HS-27A (cell line): Measurements from ENCODE around the gene TRAPPC11.
"Not testable (repeated sequence)": the region's sequence is repeated elsewhere in the genome, so short reads cannot be mapped to it uniquely, and the experiment has no call there.

ENCODE experiments used
- DNase-seq: peaks from one replicate; pipeline ENCODE4 v3.0.0-alpha.2; 2012; ENCODE audit warnings: low read depth, missing footprints

The TRAPPC11 gene

GRCh38 chr4:183659029-183659871, at the start of gene TRAPPC11, which contains the start of gene RWDD4:
Gene TRAPPC11 (plus strand): TSS chr4:183659293. CDS start chr4:183663868, 4,575 bp downstream.
Gene RWDD4 (minus strand): TSS chr4:183659185. CDS start chr4:183658952, 233 bp downstream.
- DNase-seq, result peak; percentile 84

GRCh38 chr4:183610033-183610432, 49.1 kb upstream of the TRAPPC11 start:
- DNase-seq, result peak; percentile 5

DNA sequence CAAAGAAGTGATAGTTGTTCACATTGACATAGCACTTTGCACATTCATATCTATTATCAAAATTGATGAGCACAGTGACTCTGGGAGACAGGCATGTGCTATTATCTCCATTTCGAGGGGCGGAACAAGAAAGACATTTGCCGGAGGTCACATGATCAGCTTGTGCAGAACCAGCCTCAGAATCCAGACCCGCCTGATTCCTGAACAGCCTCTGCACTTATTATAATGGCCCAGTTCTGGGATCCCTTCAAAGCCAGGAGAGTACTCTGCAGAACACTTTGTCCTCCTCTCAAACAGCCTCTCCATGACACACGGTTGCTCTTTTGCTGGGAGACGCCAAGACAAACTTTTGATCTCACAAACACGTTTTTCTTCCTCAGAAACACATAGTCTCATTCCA, 48.5 kb upstream of the TRAPPC11 start:
- DNase-seq, result no peak

GRCh38 chr4:183611210-183611830, 47.8 kb upstream of the TRAPPC11 start:
- DNase-seq, result no peak

DNA sequence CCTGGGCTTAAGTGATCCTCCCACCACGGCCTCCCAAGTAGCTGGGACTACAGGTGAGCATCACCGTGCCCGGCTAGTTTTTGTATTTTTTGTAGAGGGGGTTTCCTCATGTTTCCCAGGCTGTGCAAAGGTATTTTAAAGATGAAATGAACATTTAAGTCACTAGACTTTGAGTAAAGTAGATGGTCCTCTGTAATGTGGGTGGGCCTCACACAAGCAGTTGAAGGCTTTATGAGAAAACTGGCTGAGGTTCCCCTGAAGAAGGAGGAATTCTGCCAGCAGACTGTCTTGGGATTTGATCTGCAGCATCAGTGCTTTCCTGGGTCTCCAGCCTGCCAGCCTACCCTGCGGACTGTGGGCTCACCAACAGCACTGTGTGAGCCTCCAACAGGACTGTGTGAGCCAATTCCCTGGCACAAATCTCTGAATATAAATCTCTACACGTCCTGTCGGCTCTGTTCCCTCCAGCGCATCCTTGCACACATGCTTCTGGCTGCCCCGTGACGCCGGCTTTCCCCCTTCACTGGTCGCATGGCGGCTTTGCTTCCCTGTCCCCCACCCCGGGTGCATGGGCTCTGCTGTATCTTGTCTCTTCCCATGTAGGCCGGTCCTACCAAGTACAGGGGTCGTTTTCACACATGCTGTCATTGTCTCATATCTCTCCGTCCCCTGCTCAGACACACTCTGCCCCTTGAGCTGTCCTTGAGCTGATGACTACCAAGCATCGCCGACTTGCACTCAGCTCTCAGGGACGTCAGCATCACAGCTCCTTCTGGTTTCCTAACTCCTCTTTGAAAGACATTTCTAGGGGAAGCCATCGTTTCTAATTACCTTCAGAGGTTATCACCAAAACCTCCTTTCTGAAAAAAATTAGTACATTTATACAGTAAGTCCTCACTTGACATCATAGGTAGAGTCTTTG, 46.5 kb upstream of the TRAPPC11 start:
- DNase-seq, result no peak

DNA sequence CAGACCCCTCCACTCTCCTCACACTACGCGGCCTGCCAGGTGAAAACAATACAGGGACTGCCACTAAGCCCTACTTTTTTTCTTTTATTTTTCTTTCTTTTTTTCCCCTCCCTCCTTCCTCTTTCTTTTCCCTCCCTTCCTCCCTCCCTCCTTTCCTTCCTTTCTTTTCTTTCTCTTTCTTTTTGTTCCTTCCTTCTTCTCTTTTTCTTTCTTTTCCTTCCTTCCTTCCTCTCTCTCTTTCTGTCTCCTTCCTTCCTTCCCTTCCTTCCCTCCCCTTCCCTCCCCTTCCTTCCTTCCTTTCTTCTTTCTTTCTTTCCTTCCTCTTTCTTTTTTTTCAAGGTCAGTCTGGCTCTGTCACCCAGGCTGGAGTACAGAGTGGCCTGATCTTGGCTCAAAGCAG, 42.0 kb upstream of the TRAPPC11 start:
- no peak for DNase-seq

GRCh38 chr4:183618681-183619080, 40.4 kb upstream of the TRAPPC11 start:
- no peak for DNase-seq

GRCh38 chr4:183620421-183620820, 38.7 kb upstream of the TRAPPC11 start:
- no peak for DNase-seq

GRCh38 chr4:183621875-183622274, 37.2 kb upstream of the TRAPPC11 start:
- DNase-seq, result no peak

- no peak for DNase-seq
These were observed 34.5 kb upstream of the TRAPPC11 start for GRCh38 chr4:183624548-183624947.

DNA sequence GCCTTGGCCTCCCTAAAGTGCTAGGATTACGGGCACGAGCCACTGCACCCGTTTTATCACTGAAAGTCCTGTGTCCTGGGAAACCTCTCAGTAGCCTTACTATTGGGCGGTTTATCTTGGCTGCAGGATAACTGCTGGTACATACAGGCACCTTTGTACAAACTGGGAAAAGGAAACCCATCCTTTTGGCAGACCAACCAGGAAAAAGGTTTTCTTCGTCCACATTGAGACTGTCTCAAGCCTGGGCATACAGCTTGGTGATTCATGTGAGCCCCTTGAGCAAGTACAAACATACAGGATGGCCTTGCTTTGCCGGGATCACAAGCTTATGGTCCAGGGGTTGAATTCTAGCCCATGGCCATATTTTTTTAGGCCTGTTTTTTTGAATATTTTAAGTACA, 32.9 kb upstream of the TRAPPC11 start:
- DNase-seq, result no peak

DNA sequence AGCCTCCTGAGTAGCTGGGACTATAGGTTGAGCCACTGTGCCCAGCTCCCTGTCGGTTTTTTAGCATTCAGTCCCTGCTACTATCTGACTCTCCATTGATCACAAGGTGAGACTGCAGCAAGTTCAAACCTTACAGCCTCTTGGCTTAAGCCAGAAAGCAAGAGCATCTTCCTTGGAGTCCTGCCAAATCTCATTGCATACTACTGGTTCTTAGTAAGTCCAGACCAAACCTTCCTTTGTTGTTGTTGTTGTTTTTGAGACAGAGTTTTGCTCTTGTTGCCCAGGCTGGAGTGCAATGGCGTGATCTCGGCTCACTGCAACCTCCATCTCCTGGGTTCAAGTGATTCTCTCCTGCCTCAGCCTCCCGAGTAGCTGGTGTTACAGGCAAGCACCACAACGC, 31.8 kb upstream of the TRAPPC11 start:
- not testable (repeated sequence) for DNase-seq

DNA sequence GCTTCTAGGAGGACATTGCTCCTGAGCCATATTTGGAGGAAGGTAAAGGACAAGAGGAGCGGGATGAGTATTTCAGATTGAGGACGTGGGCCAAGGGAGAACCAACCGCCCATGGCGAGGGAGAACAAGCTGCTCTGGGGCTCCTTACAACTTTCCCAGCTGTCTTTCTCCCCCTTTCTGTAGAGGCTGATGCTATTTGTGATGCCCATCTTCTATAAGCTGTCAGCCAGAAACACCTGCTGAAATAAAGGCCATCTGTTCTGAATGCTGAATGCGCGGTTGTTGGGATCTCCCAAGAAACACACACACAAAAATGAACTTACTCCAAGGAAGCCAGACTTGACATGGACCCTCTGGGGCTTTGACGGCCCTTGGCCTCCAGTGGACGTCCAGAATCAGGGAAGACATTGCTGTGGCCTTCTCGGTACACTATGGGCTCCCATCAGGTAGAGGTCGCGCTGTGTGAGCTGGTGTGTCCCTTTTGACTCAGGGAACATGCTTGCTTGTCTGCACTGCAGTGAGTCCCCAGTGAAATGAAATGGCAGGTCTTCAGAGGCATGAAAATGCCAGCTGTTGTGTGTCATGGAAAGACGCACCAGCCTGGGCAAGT, 31.0 kb upstream of the TRAPPC11 start:
- no peak for DNase-seq

- no peak for DNase-seq
These were observed 27.4 kb upstream of the TRAPPC11 start for GRCh38 chr4:183631577-183632198.

- DNase-seq, result no peak
These were observed 26.4 kb upstream of the TRAPPC11 start for GRCh38 chr4:183632689-183633088.

DNA sequence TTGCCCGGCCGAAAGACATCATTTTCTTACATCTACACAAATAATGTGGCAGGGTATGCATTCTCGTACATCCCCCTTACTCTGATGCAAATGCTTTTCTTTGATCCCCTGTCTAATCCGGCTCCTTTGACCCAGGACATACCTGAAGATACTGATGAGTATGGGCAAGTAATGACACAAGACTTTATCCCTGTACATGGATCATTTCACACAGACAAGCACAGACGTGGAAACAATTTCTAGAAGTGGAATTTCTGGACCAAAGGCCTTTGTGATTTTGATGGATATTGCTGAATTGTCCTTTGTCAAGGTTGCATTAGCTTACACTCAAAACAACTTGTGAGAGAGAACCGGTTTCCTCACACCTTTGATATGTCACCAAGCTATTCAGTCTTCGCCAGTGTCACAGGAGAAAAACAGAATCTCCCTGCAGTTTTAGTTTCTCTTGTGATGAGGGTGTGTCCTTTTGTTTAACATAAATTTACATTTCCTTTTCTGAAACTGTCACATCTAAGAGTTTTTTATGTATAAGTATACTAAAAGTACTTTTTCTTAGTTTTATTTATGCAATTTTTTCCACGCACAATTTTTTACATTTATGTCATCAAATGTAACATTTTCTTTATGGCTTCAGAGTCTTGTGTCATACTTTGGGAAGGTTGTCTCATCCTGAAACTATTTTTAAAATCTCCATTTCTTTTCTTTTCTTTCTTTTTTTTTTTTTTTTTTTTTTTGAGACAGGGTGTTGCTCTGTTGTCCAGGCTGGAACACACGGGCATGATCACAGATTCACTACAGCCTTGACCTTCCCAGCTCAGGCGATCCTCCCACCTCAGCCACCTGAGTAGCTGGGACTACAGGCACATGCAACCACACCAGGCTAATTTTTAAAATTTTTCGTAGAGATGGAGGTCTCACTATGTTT, 25.4 kb upstream of the TRAPPC11 start:
- DNase-seq, result no peak

- DNase-seq, result no peak
These were observed 23.8 kb upstream of the TRAPPC11 start for GRCh38 chr4:183635321-183635720.

DNA sequence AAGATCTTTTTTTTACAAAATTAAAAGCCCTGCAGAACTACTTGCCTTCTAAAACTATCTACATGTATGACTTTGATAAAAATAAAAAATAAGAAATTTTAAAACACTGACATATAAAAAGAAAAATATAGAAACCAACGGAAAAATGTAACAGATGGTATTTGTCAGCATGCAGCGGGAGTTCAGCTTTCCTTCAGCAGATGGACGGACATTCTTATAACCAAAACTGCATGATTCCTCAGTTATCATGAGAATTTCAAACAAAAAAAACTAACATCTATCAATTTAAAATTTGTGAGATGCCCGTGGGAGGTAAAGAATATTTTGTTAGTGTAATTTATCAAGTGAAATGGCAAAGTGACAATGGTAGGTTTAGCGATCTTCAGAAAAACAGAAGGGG, 23.4 kb upstream of the TRAPPC11 start:
- DNase-seq, result no peak

DNA sequence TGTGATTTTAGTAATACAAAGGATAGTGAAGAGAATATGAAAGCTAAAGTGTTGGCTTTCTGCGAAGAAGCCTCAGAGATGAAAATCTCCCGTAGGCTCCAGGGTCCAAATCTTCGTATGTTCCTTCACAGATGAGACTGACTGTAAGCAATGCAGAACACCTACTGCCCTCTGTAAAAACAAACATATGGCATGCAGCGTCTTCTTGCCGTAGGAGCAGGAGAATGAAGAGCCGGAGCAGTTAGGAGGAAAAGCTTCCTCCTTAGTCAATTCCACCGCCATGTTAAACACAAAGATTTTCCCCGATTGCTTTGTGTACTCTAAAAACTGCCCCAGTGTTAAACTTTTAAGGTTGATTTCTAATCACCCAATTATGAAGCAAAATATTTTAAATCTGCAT, 22.6 kb upstream of the TRAPPC11 start:
- DNase-seq, result no peak

DNA sequence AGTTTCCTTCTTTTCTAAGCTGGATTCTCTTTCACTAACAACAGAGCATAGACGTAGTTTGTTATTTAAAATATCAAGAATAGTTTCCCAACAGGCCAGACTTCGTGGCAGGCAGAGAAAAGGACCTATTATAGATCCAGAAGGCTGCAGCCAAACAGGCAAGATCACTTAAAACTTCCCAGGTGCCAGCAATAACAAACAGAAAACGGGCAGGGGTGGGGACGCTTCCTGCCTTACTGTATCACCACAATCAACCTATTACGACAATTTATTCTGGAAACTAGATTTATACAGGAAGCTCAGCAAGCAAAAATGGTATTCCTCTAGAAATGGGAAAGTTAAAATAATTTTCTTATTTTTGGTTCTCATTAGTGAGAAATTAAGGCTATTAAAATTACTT, 22.2 kb upstream of the TRAPPC11 start:
- DNase-seq, result no peak
